Measurements from ENCODE around the gene SREBF2. TPM values are rescaled to one million over a fixed set of nuclear protein-coding genes. Genes with fewer than 3 reads are reported as not detected.

The SREBF2 gene
- total and polyA plus RNA-seq, 10 of the 15 experiments (the other 5 are each of a cell fraction or from before 2014, with no cell fraction given): 2.4 to 177 (median 78.8) TPM

- intact Hi-C loops (cut with micrococcal nuclease; ENCODE audit: unreplicated experiment): no loop called here
- 93% methylated on average over 12 of the region's 12 CpGs for WGBS (ENCODE audit: insufficient coverage, insufficient replicate concordance, low lambda C conversion rate, missing lambda C conversion rate)
- POLR2A ChIA-PET: interaction anchor here (0.9 kb wide), 1 partner anchor 9 kb away, joined by 5 read pairs; the partner anchor contains the start of gene CCDC134
- ATAC-seq: no peak
- FAIRE-seq: no peak
- Histone ChIP-seq H3K4me3 (no peak overlapping the region), H3K4me1 (ENCODE audit: control insufficient read depth, insufficient read depth, low read length) (peaks cover under 1% of the 10 kb centered on the region; the same call in 1 of the 2 replicates), H2AFZ (ENCODE audit: control insufficient read depth, low read depth, low read length) (no peak overlapping the region), H3K79me2 (ENCODE audit: control insufficient read depth, insufficient read depth, low read length) (peaks cover 17% of the 10 kb centered on the region), H3K27me3 (replicated peaks in 1 of 2; ENCODE audit: control insufficient read depth in 2 of 2, insufficient read depth in 2 of 2, low read length in 1 of 2) (no peaks in the 10 kb centered on the region), H3K4me2 (ENCODE audit: control insufficient read depth, insufficient read depth) (no peak overlapping the region), H3K9me3 (replicated peaks; ENCODE audit: control insufficient read depth, insufficient read depth, low read length) (no peaks in the 10 kb centered on the region), H4K20me1 (ENCODE audit: control insufficient read depth, insufficient read depth) (no peaks in the 10 kb centered on the region), H3K9ac (ENCODE audit: control insufficient read depth, insufficient read depth, low read length) (no peak overlapping the region), H3K36me3 (ENCODE audit: control insufficient read depth in 2 of 2, insufficient read depth in 2 of 2, low read length in 1 of 2) (peaks cover 3 to 17% of the 10 kb centered on the region in 2 experiments; a peak in 2 of 4 replicates), H3K27ac (ENCODE audit: control insufficient read depth, insufficient read depth) (no peak overlapping the region)
- TF ChIP-seq ZSCAN29 (IDR thresholded peaks at IDR 0.05): no peak
- TF ChIP-seq MXI1 (IDR thresholded peaks at IDR 0.05; ENCODE audit: low read depth, low read length): no peak
- no peak for TF ChIP-seq GATAD2B (conservative IDR thresholded peaks at IDR 0.05; ENCODE audit: low read depth)
- no peak for TF ChIP-seq ZBTB4 (CRISPR knock-in tag; IDR thresholded peaks at IDR 0.05)
- TF ChIP-seq POLR2A (IDR thresholded peaks at IDR 0.05; ENCODE audit: low read depth, low read length): no peak
- TF ChIP-seq BACH1 (IDR thresholded peaks at IDR 0.05; ENCODE audit: borderline replicate concordance): no peak
- no peak for TF ChIP-seq NR2C1 (IDR thresholded peaks at IDR 0.05)
- TF ChIP-seq RFX5 (IDR thresholded peaks at IDR 0.05; ENCODE audit: low read depth, low read length): no peak
- no peak for TF ChIP-seq MLLT1 (IDR thresholded peaks at IDR 0.05)
- no peak for TF ChIP-seq MTA2 (IDR thresholded peaks at IDR 0.05; ENCODE audit: low read depth)
- TF ChIP-seq ATF2 (IDR thresholded peaks at IDR 0.05; ENCODE audit: low read length): no peak
- TF ChIP-seq JUNB (IDR thresholded peaks at IDR 0.05): no peak
- TF ChIP-seq NRF1 (conservative IDR thresholded peaks at IDR 0.05; ENCODE audit: low read depth, low read length): no peak
- no peak for TF ChIP-seq PKNOX1 (IDR thresholded peaks at IDR 0.05)
- in situ Hi-C loops (cut with MboI): no loop called here
- SMC1A ChIA-PET (ENCODE audit: uncharacterized antibody, unreplicated experiment): interaction anchor here (1.1 to 1.3 kb wide), 2 partner anchors 63 to 64 kb away, joined by 3 read pairs; no protein-coding TSS in a partner anchor
- no TSS peak for BruUV-seq (replicated peaks)
- DNase-seq (ENCODE audit: low read depth, low spot score): no peak
- RAD21 ChIA-PET (ENCODE audit: unreplicated experiment): no interaction called here
- CTCF ChIA-PET: interaction anchor here (2.2 kb wide), 1 partner anchor 9 kb away, joined by 5 read pairs; the partner anchor contains the start of gene CCDC134
These were observed 22.9 kb upstream of the SREBF2 start for GRCh38 chr22:41810022-41810421.
